ENCODE data around the gene CACNA2D3.

- TF ChIP-seq EZH2 (IDR thresholded peaks at IDR 0.05; ENCODE audit: insufficient read depth, poor library complexity, severe bottlenecking) (no peak), EZH2phosphoT487 (IDR thresholded peaks at IDR 0.05; ENCODE audit: insufficient read depth, low read depth) (no peak)
These were observed 590.7 kb downstream of the CACNA2D3 start for GRCh38 chr3:54713031-54713430.
